Left kidney (tissue), 2 donors: ENCODE results near the gene TRIM17. TPM values are rescaled to one million over a fixed set of nuclear protein-coding genes. Genes with fewer than 3 reads are reported as not detected.

ENCODE experiments used
- DNase-seq: peaks from one replicate; pipeline ENCODE4 v3.0.0-alpha.2; 2013
- polyA plus RNA-seq: library from polyadenylated mRNA; unstranded; fragments of 120-200 nt; gene quantifications from one replicate; pipeline ENCODE4 v1.2.1, GENCODE V29; 2013; ENCODE audit not compliant: insufficient read length

The TRIM17 gene
- polyA plus RNA-seq, 1 donor: 8.1 TPM

GRCh38 chr1:228367798-228368791 lies 48.6 kb downstream of the TRIM17 start:
- DNase-seq: no peak

GRCh38 chr1:228366866-228367741 lies 49.6 kb downstream of the TRIM17 start:
- DNase-seq: no peak

- DNase-seq: no peak
Measured at GRCh38 chr1:228366062-228366865, 50.4 kb downstream of the TRIM17 start.

- no peak for DNase-seq
Measured at GRCh38 chr1:228365271-228366061, 51.2 kb downstream of the TRIM17 start.

GRCh38 chr1:228364706-228365213 lies 51.9 kb downstream of the TRIM17 start:
- no peak for DNase-seq

- DNase-seq: no peak
Measured at GRCh38 chr1:228364068-228364705, 52.5 kb downstream of the TRIM17 start.

GRCh38 chr1:228363686-228364067 lies 53.0 kb downstream of the TRIM17 start:
- DNase-seq: no peak

GRCh38 chr1:228362884-228363450 lies 53.7 kb downstream of the TRIM17 start:
- no peak for DNase-seq

GRCh38 chr1:228362141-228362883 lies 54.3 kb downstream of the TRIM17 start:
- DNase-seq: no peak

- DNase-seq: no peak
Measured at GRCh38 chr1:228361314-228362140, 55.1 kb downstream of the TRIM17 start.

GRCh38 chr1:228360533-228361313 lies 55.9 kb downstream of the TRIM17 start:
- no peak for DNase-seq

- DNase-seq: no peak
Measured at GRCh38 chr1:228359613-228360532, 56.8 kb downstream of the TRIM17 start.

- DNase-seq: no peak
Measured at GRCh38 chr1:228358764-228359612, 57.7 kb downstream of the TRIM17 start.

- no peak for DNase-seq
Measured at GRCh38 chr1:228358039-228358763, 58.5 kb downstream of the TRIM17 start.
